Kidney epithelial cell (primary cell): ENCODE results near the gene KIF1A. TPM values are rescaled to one million over a fixed set of nuclear protein-coding genes. Genes with fewer than 3 reads are reported as not detected.

Experiments used
- DNase-seq: peaks from one replicate; pipeline ENCODE4 v3.0.0-alpha.2; 2010; ENCODE audit warnings: low read depth
- H3K27me3 ChIP-seq: 2 replicates; pipeline ENCODE4 v1.6.0; 2011; ENCODE audit warnings: low read length; ENCODE audit not compliant: control insufficient read depth, insufficient read depth
- H3K36me3 ChIP-seq: 2 replicates; pipeline ENCODE4 v1.5.1; 2011; ENCODE audit warnings: low read length; ENCODE audit not compliant: control insufficient read depth, insufficient read depth
- H3K4me3 ChIP-seq: 2 replicates; pipeline ENCODE4 v1.5.1; 2011; ENCODE audit warnings: low read depth, mild to moderate bottlenecking, control low read depth, low read length
- total RNA-seq: library from RNA; depleted of rRNA; stranded (reverse); fragments of >200 nt; gene quantifications from 2 replicates; pipeline ENCODE4 v1.2.3, GENCODE V29; 2015
- TF ChIP-seq, protein P1 (sequence below): IDR thresholded peaks from 2 replicates; pipeline ENCODE4 v1.5.1; 2011; ENCODE audit warnings: mild to moderate bottlenecking, moderate library complexity, low read length, control low read depth, inconsistent platforms; ENCODE audit not compliant: insufficient read depth, poor library complexity, severe bottlenecking

KIF1A gene
- total RNA-seq, 1 donor from 2014 or later: 178 TPM

GRCh38 chr2:240713071-240713927 is 106.7 kb downstream of the KIF1A start:
- H3K4me3 ChIP-seq: no peak overlapping the region
- peaks cover 10% of the 10 kb centered on the region for H3K27me3 ChIP-seq
- TF ChIP-seq, protein P1, sequence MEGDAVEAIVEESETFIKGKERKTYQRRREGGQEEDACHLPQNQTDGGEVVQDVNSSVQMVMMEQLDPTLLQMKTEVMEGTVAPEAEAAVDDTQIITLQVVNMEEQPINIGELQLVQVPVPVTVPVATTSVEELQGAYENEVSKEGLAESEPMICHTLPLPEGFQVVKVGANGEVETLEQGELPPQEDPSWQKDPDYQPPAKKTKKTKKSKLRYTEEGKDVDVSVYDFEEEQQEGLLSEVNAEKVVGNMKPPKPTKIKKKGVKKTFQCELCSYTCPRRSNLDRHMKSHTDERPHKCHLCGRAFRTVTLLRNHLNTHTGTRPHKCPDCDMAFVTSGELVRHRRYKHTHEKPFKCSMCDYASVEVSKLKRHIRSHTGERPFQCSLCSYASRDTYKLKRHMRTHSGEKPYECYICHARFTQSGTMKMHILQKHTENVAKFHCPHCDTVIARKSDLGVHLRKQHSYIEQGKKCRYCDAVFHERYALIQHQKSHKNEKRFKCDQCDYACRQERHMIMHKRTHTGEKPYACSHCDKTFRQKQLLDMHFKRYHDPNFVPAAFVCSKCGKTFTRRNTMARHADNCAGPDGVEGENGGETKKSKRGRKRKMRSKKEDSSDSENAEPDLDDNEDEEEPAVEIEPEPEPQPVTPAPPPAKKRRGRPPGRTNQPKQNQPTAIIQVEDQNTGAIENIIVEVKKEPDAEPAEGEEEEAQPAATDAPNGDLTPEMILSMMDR: no peak
- DNase-seq: no peak
- H3K36me3 ChIP-seq: no peaks in the 10 kb centered on the region

DNA sequence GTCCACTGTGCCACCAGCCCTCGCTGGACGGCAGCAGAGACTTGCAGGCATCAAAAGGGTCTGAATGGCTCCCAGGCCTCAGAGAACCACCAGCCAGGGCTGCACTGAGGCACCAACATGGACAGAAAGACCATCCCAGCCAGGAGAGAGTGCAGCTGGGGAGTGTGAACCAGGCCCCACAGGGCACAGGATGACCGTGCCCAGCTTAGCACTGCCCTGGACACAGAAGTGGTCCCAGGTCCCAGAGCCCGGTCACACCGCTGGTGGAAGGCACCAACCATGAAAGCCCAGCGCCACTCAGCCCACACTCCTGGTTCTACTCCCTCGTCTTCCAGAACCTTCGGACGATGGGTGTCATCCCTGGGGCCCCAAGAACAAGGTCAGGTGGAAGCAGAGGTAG is 107.9 kb downstream of the KIF1A start:
- peaks cover 20% of the 10 kb centered on the region for H3K27me3 ChIP-seq
- no peak overlapping the region for H3K4me3 ChIP-seq
- DNase-seq: no peak
- H3K36me3 ChIP-seq: no peaks in the 10 kb centered on the region
- TF ChIP-seq, protein P1: no peak

DNA sequence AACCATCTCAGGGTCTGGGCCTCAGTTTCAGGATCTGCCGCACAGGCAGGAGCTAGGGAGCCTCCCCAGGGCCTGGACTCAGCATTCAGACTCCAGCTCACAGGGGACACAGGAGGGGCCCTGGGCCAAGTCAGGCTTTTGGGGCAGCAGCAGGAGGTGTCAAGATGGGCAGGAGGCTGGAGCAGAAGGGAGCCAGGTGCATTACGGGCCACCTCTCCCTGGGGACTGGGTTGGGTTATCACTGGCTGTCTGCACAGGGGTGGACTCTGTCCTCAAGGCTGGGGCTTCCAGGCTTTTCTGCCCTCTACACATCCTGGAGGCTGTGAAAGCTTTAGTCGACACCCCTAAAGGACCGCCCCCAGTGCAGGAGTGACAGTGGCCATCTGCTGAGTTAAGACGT is 108.3 kb downstream of the KIF1A start:
- TF ChIP-seq, protein P1: no peak
- DNase-seq: no peak
- no peaks in the 10 kb centered on the region for H3K36me3 ChIP-seq
- H3K4me3 ChIP-seq: no peak overlapping the region
- peaks cover 23% of the 10 kb centered on the region for H3K27me3 ChIP-seq

GRCh38 chr2:240711296-240711695 is 108.7 kb downstream of the KIF1A start:
- H3K36me3 ChIP-seq: no peaks in the 10 kb centered on the region
- TF ChIP-seq, protein P1: no peak
- peaks cover 25% of the 10 kb centered on the region for H3K27me3 ChIP-seq
- no peak for DNase-seq
- no peak overlapping the region for H3K4me3 ChIP-seq

GRCh38 chr2:240708457-240708856 is 111.6 kb downstream of the KIF1A start:
- peaks cover 40% of the 10 kb centered on the region for H3K27me3 ChIP-seq
- TF ChIP-seq, protein P1: no peak
- no peak overlapping the region for H3K4me3 ChIP-seq
- no peaks in the 10 kb centered on the region for H3K36me3 ChIP-seq
- no peak for DNase-seq

DNA sequence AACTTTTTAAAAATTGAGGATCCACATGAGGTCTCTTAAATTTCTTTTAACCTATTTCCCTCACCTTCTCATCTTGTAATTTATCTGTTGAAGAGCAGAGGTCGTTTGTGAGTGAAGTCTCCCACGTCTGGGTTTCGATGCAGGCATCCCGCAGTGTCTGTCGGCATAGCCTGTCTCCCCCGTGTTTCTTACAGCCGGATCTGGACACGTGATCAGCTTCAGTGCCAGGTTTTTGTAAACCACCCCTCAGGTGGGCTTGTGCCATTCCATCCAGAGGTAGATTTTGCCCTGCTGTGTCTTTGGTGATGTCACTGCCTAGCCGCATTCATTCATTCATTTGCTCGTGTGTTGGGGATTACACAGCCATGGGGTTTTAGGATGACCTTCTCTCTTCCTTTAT is 112.2 kb downstream of the KIF1A start:
- Histone ChIP-seq H3K36me3 (no peaks in the 10 kb centered on the region), H3K4me3 (no peak overlapping the region), H3K27me3 (peaks cover 43% of the 10 kb centered on the region)
- DNase-seq: no peak
- TF ChIP-seq, protein P1: no peak
